Left lung (tissue), 10 donors: ENCODE measurements around the gene P4HA1. TPM values are rescaled to one million over a fixed set of nuclear protein-coding genes. Genes with fewer than 3 reads are reported as not detected.

ENCODE experiments used
- ATAC-seq: fragments of 200-7000 bp; cut with Tn5 transposase; one replicate; pipeline ENCODE4 v1.9.1; 2020; ENCODE audit warnings: moderate library complexity
- DNase-seq, 4 donors: peaks; one replicate each; pipeline ENCODE4 v3.0.0-alpha.2; 2013 to 2020
- H3K27ac ChIP-seq, 2 donors: fragments of 200-600 bp; sonication (generic) in 1 of 2; one replicate each; pipeline versions ENCODE4 v1.5.0 to v1.8.0; 2020 to 2021
- H3K27me3 ChIP-seq, 2 donors: fragments of 200-600 bp; sonication (generic) in 1 of 2; one replicate each; pipeline versions ENCODE4 v1.5.0 to v1.8.0; 2020 to 2021
- H3K36me3 ChIP-seq, 2 donors: fragments of 200-600 bp; sonication (generic) in 1 of 2; one replicate each; pipeline versions ENCODE4 v1.5.0 to v1.8.0; 2020 to 2021
- H3K4me1 ChIP-seq, 2 donors: fragments of 200-600 bp; one replicate each; pipeline ENCODE4 v1.8.0; 2021
- H3K4me3 ChIP-seq, 2 donors: fragments of 200-600 bp; sonication (generic) in 1 of 2; one replicate each; pipeline versions ENCODE4 v1.5.0 to v1.8.0; 2020 to 2021; ENCODE audit warnings: mild to moderate bottlenecking in 1 of 2
- H3K9me3 ChIP-seq, 2 donors: fragments of 200-600 bp; sonication (generic) in 1 of 2; one replicate each; pipeline versions ENCODE4 v1.5.0 to v1.8.0; 2020 to 2021
- CTCF ChIP-seq, 2 donors: fragments of 200-600 bp; sonication (generic) in 1 of 2; IDR thresholded peaks; one replicate each; pipeline versions ENCODE4 v1.5.0 to v1.8.0; 2021; ENCODE audit warnings: antibody characterized with exemption in 2 of 2
- intact Hi-C, 2 donors: fragments of 100-400 bp; cut with DNase I; formaldehyde crosslinking; loops; one replicate each; pipeline versions ENCODE4 v1.11.2 to v1.14.2; 2022
- polyA plus RNA-seq, 6 donors: library from polyadenylated mRNA; unstranded; fragments of 120-200 nt; gene quantifications; one replicate each; pipeline ENCODE4 v1.2.1, GENCODE V29; 2013; ENCODE audit not compliant: insufficient read length in 6 of 6
- total RNA-seq, 2 donors: library from RNA; stranded (reverse); fragmentation: NEBNext Ultra II Directional; extraction: Animal tissue kit (Norgen Biotek cat#: 25700); gene quantifications; one replicate each; pipeline ENCODE4 v1.2.1, GENCODE V29; 2021
- donor health status: DM: no; HTN: yes; CAD: no.
- donor health status: DM: no; HTN: no; CAD: no.

Gene P4HA1
- total and polyA plus RNA-seq, 8 donors: 47.4 to 94.4 (median 66.0) TPM

GRCh38 chr10:73134727-73135126, 38.1 kb upstream of the P4HA1 start:
- Histone ChIP-seq H3K27ac (no peak overlapping the region), H3K36me3 (peaks cover 0 to 100% of the 10 kb centered on the region in 2 donors), H3K9me3 (no peaks in the 10 kb centered on the region), H3K4me3 (no peak overlapping the region), H3K4me1 (no peaks in the 10 kb centered on the region), H3K27me3 (no peaks in the 10 kb centered on the region)
- no peak for ATAC-seq
- intact Hi-C loops: no loop called here
- TF ChIP-seq CTCF (IDR thresholded peaks at IDR 0.05): no peak
- no peak for DNase-seq

- no peak overlapping the region for H3K27ac ChIP-seq
- no peaks in the 10 kb centered on the region for H3K4me1 ChIP-seq
- ATAC-seq (no peak), DNase-seq (no peak)
- no peak for TF ChIP-seq CTCF (IDR thresholded peaks at IDR 0.05)
- H3K27me3 ChIP-seq: no peaks in the 10 kb centered on the region
- no peak overlapping the region for H3K4me3 ChIP-seq
- peaks cover 2 to 100% of the 10 kb centered on the region in 2 donors for H3K36me3 ChIP-seq
- intact Hi-C loops: no loop called here
- no peaks in the 10 kb centered on the region for H3K9me3 ChIP-seq
Observed at GRCh38 chr10:73131913-73132686, 35.4 kb upstream of the P4HA1 start.

- ATAC-seq: no peak
- Histone ChIP-seq H3K27me3 (no peaks in the 10 kb centered on the region), H3K9me3 (no peaks in the 10 kb centered on the region), H3K36me3 (peaks cover 2 to 100% of the 10 kb centered on the region in 2 donors), H3K4me1 (no peaks in the 10 kb centered on the region), H3K27ac (no peak overlapping the region), H3K4me3 (no peak overlapping the region)
- no peak for DNase-seq
- intact Hi-C loops: no loop called here
- no peak for TF ChIP-seq CTCF (IDR thresholded peaks at IDR 0.05)
Observed at GRCh38 chr10:73131301-73131700, 34.6 kb upstream of the P4HA1 start.

GRCh38 chr10:73126343-73126742, 29.7 kb upstream of the P4HA1 start:
- H3K27ac ChIP-seq: no peak overlapping the region
- no peaks in the 10 kb centered on the region for H3K4me1 ChIP-seq
- no peak overlapping the region for H3K4me3 ChIP-seq
- no peaks in the 10 kb centered on the region for H3K27me3 ChIP-seq
- intact Hi-C loops: no loop called here
- DNase-seq (no peak), ATAC-seq (no peak)
- peaks cover 2 to 97% of the 10 kb centered on the region in 2 donors for H3K36me3 ChIP-seq
- H3K9me3 ChIP-seq: no peaks in the 10 kb centered on the region
- no peak for TF ChIP-seq CTCF (IDR thresholded peaks at IDR 0.05)

- TF ChIP-seq CTCF (IDR thresholded peaks at IDR 0.05): no peak
- Histone ChIP-seq H3K27me3 (no peaks in the 10 kb centered on the region), H3K9me3 (no peaks in the 10 kb centered on the region), H3K4me3 (no peak overlapping the region), H3K4me1 (peaks cover 0 to 13% of the 10 kb centered on the region in 2 donors), H3K27ac (no peak overlapping the region), H3K36me3 (peaks cover 0 to 49% of the 10 kb centered on the region in 2 donors)
- ATAC-seq (no peak), DNase-seq (no peak)
- intact Hi-C loops: no loop called here
Observed at GRCh38 chr10:73119952-73120351, 23.3 kb upstream of the P4HA1 start.
